HuH-7 (cell line): Measurements from ENCODE around the gene EWSR1.
A peak's percentile ranks its signal among the peaks of the same experiment; 100 is the strongest.

Experiments
- DNase-seq: peaks from one replicate; pipeline ENCODE4 v3.0.0; 2011; ENCODE audit warnings: low spot score

Gene EWSR1

GRCh38 chr22:29269230-29269604 lies 1.1 kb downstream of the EWSR1 start:
- no peak for DNase-seq

- DNase-seq: peak; percentile 30
Observed at GRCh38 chr22:29269731-29270474, 1.8 kb downstream of the EWSR1 start.

DNA sequence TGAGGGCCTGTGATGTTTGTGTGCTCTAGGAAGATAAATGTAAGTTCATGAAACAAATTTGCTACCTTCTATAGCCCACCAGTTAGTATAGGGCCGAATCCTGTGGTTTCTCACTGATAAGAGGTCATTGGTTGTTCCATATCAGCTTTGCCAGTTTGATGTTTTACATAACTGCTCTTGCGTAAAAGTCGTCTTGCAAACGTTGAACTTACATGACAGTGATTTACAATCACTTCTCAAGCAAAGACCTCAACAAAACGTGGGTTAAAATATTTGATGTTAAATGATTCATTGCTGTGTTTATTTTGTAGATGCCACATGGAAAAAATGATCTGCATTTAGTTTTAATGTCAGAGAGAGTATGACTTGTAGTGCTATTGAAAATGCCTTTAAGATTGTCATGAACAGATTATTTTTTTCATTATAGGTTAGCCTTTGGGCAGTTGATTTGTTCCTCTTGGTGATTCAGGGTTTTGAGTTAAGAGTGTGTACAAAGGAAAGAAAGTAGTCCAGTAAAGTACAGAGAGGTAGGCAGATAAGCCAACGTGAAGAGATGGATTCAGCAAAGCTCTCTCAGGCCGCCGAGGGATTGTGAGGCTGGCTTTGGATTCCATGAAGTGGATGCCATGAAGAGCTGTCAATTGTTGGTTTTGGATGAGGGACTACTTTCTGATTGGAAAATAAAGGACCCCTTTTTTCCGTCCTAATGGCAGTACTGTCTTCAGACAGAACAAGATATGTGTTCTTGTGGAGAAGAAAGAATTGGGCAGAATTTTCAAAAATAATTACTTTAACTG lies 2.6 kb downstream of the EWSR1 start:
- peak; percentile 84 for DNase-seq

- DNase-seq: no peak
Observed at GRCh38 chr22:29272624-29273023, 4.6 kb downstream of the EWSR1 start.

GRCh38 chr22:29275167-29275566 lies 7.1 kb downstream of the EWSR1 start:
- peak; percentile 20 for DNase-seq

- peak; percentile 74 for DNase-seq
Observed at GRCh38 chr22:29275819-29276565, 7.9 kb downstream of the EWSR1 start.

DNA sequence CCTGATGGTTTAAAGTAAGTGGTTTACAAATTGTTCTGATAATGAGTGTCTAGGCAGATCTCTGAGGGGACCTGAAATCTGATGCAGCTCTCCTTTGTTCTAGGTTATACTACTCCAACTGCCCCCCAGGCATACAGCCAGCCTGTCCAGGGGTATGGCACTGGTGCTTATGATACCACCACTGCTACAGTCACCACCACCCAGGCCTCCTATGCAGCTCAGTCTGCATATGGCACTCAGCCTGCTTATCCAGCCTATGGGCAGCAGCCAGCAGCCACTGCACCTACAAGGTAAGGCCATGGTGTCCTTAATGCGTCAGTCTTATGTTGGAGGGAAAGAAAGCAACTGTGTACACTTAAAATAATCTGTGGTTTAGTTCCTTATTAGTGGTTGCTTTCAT lies 9.9 kb downstream of the EWSR1 start:
- no peak for DNase-seq

DNA sequence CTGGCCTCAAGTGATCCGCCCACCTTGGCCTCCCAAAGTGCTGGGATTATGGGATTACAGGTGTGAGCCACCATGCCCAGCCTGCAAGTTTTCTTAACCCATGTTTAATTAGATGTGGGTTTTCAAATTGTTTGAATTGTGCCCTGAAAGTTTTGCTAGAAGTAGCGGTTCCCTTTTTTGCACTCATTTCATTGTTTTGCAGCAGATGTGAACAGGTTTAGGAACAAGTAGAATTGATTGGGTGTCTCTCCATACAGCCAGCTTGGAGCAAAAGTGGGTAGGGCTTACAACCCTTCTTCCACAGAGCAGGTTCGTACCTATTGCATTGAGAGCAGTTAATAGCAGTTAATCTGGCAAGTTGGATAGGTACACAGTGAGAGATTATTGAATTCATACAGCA lies 16.1 kb downstream of the EWSR1 start:
- DNase-seq: no peak

GRCh38 chr22:29288837-29289236 lies 20.8 kb downstream of the EWSR1 start:
- no peak for DNase-seq

- DNase-seq: no peak
Observed at GRCh38 chr22:29290061-29290460, 22.0 kb downstream of the EWSR1 start.

DNA sequence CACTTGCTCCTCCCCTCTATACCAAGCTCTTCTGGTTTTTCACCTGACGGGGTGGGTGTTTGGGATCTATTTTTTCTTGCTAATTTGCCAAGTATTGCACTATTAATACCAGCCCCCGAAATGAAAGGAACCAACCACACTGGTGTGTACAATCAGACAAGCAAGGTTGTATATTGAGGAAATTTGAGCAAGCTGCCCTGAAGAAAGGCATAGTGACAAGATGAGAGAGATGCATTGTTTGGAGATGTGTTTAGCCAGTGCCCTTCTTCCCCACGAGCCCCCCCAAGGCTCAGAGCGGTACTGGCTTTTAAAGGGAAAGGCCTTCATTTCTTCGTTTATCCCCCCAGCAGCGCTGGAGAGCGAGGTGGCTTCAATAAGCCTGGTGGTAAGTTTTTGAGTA lies 23.1 kb downstream of the EWSR1 start:
- DNase-seq: no peak

DNA sequence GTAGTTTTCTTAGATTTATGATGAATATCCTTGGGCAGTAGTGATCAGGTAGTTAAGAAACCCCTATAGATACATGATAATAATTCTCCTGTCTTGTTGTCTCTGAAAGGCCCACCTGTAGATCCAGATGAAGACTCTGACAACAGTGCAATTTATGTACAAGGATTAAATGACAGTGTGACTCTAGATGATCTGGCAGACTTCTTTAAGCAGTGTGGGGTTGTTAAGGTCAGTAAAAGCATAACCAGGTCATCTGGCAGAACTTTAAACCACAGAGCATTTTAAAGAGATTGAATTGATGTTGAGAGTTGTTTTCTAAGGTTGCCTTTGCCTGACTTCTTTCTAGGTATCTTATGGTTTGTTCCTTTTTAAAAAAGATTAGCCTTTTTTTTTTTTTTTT lies 24.3 kb downstream of the EWSR1 start:
- no peak for DNase-seq

DNA sequence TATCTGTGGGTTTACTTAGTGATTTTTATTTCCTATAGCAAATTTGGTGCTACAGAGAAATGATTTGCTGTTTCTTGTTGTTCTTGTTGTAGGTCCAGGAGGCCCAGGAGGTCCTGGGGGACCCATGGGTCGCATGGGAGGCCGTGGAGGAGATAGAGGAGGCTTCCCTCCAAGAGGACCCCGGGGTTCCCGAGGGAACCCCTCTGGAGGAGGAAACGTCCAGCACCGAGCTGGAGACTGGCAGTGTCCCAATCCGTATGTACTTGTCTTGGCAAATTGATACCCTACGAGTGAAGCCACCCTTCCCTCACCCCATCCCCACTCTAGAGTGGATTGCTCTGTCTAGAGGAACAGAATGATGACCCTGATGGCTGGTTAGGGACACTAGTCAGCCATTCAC lies 30.6 kb downstream of the EWSR1 start:
- DNase-seq: no peak

DNA sequence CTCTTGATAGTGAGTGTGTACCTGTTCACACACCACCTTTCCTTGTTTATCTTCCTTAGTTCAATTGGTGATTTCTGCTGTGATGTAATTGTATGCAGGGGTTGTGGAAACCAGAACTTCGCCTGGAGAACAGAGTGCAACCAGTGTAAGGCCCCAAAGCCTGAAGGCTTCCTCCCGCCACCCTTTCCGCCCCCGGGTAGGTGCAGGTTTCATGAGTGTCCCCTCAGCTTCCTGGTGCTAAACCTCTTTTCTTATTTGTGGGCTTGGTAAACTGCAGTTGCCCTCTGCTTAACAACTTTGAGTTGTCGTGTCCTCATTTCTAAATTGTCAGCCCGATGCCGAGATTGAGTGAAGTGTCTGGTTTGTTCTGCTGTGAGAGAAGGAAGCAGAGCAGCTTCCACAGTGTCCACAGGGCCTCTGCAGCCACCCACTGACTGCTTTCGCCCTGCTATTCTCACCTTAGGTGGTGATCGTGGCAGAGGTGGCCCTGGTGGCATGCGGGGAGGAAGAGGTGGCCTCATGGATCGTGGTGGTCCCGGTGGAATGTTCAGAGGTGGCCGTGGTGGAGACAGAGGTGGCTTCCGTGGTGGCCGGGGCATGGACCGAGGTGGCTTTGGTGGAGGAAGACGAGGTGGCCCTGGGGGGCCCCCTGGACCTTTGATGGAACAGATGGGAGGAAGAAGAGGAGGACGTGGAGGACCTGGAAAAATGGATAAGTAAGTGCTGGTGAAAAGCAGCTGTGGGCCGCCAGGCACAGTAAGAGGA lies 31.2 kb downstream of the EWSR1 start:
- no peak for DNase-seq

DNA sequence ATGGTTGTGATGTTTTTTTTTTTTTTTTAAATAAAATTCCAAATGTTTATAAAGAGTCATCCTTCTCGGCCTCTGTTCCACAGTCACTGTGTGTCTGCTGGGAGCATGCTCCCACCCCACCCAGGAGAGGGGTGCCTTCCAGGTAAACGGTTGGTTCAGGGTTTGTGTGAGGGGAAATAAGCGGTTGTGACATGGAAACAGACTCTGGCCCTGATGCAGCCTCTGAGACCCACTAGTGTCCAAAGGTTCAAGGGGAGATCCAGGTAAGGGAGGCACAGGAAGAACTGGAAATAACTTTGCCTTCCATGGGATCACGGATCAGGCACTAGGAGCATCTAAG lies 32.4 kb downstream of the EWSR1 start:
- DNase-seq: no peak

DNA sequence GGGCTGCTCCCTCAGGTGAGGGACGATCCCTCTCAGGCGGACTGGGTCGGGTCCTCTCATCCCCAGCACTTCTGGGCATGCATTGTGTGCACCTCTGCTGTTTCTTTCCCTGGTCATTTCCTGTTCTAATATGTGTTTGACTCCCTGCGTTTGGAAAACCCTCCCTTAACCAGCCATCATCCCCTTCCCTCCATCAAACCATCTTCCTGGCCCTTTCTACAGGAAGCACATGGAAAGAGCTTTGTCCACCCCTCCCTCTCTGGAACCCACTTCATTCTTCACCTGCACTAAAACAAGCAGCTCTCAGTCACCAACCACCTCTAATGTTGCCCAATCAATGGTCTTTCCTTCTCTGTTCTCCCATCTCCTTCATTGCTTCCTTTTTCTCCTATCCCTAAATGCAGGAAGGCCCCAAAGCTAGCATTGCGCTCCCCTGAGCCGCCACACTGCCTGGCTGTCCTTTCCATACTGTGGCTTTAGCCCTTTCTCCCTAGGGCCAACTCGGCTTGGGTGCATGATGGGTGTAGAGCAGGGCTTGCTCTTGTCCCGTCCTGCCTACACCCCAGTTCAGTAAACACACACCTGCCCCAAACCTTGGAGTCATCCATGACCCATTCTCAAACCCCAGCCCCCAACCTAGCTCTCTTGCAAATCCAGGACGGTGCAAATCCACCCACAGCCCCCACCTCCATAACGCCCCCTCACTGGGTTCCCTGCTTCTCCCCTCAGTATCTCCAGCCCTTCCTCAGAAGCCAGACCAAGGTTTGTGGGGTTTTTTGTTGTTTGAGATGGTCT lies 32.9 kb downstream of the EWSR1 start:
- DNase-seq: no peak

DNA sequence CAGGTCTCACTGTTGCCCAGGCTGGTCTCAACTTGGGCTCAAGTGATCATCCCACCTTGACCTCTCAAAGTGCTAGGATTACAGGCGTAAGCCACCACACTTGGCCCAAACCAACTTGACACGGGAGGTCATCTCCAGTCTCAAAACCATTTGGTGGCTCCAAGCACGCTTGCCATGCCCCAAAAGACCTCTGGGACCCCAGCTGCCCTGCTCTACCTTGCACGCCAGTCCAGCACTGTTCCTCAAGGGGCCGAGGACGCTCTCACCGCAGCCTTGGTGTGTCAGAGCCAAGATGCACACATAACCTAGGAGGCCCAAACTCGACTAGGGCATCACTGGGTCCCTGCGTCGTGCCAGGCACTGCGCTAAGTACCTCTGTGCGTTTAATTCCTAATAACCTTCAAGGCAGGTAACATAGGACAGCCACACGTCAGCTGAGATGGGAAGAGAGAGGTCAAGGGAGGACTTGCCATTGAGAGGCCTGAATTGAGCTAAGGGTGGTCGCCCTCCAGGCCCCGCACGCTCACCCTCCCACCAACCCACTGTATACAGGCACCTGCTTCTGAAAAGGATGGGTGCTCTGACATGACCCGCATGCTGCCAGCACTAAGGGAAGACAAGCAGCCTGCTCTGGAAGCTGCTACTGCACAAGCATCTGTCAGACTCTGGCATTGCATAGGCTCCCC lies 33.8 kb downstream of the EWSR1 start:
- DNase-seq: no peak

DNA sequence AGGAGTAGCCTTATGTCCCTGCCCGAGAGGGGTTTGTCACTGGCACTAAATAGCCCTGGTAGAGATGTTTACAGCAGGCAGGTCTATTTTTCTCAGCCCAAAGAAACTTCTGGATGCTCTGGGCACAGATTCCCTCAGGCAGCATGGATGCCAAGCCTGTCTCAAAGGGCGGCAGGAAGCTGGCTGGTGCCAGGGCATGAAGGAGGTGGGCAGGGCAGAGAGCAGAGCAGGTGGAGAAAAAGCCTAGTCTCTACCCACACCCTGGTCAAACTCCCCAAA lies 34.3 kb downstream of the EWSR1 start:
- DNase-seq: no peak

DNA sequence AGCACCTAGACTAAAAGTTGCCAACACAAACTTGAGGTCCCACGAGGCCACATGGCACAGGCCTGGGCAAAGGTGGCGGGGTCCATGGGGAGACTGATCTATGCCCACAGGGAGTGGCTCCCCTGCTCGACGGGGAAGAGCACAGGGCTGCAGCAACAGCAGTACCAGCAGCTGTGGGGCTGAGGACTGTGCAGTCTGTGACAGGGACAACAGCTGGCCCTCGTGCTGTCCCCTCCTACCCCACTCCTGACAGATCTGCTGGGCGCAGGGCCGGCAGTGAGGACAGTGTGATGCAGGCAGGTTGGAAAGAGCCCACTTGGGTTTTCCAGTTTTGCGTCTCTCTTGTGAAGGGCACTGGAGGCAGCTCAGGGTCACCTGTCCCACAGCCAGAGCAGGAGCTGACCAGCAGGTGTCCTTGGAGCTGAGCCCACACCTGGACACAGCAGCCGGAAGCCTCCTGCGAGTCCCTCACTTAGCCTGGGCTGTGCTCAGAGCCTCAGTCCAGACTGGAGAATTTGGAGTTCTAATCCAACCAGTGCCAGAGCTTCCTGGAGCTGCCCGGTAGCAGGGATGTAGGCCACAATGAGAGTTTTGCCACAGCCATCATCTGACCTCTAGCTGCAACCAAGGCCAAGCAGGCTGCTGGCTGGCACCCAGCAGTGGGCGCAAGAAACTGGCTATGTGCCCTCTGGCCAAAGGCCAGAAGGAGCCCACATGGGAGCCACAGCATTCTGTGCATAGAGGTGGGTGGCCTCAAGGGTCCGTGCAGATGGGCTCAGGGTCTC lies 34.8 kb downstream of the EWSR1 start:
- DNase-seq: no peak

DNA sequence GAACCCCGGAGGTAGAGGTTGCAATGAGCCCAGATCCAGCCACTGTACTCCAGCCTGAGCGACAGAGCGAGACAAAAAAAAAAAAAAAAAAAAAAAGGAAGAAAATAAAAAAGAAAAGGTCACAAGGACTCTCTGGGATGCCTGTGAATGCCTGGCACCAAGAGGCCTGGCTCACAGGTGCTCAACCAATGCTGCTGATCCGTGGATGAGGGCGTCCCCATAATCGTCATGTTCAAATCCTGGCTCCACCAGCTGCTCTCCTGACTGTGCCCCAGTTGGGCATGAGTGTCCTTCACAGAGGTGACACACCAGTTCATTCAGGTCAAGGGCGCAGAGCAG lies 37.7 kb downstream of the EWSR1 start:
- no peak for DNase-seq
